Measurements from ENCODE around the gene ARHGEF7.

The ARHGEF7 gene

DNA sequence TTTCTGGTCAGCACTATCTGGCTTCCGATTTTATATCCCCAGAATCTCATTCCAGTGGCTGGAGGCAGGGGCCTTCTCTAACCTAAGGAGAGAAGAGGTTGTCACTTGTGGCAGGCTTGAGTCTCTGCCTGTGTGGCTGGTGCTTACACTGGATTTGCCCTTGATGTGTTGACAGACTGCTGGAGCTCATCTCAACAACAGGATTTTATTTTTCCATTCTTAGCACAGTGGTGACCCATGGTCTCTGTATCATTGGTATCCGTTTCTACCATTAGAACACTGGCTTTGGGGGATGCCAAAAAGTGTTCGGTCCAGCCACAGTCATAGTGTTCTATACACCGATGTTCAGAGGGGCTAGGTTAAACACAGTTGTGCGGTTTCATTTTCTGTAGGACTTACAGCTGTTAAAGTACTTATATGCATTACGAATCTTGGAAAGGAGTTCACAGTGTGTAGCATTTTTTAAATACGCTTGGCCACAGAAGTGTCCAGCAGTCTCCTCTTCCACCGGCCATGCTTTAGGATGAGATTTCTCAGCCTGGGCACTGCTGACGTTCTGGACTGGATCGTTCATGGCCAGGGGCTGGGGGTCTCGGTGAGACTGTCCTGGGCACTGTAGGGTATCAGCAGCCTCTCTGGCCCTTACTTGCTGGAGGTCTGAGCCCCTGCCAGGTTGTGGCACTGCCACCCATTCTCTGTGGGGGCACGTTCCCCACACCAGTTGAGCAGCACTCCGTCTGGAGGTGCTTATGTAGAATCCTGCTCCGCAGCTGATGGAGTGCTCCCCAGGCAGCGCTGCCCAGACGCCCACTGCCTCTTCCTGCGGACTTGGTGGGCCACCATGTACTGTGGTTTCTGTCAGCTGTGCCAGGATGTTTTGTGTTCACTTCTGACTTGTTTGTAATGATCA, 163.9 kb downstream of the ARHGEF7 start:
- no peak for DNase-seq (ENCODE audit: low read depth)

DNA sequence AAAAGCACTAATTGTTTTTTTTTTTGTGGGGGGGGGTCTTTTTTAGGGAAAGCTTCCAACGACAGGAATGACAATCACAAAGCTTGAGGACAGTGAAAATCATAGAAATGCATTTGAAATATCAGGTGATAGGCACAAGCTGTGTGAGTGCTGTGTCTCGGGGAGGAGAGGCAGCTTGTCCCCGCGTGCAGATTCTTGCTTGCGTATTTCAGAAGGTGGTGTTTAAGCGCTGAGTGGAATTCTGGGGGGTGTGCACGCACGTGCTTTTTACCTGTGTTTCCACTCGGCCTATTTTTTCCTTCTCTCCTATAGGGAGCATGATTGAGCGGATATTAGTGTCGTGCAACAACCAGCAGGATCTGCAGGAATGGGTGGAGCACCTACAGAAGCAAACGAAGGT, 165.1 kb downstream of the ARHGEF7 start:
- DNase-seq (ENCODE audit: low read depth), result no peak

DNA sequence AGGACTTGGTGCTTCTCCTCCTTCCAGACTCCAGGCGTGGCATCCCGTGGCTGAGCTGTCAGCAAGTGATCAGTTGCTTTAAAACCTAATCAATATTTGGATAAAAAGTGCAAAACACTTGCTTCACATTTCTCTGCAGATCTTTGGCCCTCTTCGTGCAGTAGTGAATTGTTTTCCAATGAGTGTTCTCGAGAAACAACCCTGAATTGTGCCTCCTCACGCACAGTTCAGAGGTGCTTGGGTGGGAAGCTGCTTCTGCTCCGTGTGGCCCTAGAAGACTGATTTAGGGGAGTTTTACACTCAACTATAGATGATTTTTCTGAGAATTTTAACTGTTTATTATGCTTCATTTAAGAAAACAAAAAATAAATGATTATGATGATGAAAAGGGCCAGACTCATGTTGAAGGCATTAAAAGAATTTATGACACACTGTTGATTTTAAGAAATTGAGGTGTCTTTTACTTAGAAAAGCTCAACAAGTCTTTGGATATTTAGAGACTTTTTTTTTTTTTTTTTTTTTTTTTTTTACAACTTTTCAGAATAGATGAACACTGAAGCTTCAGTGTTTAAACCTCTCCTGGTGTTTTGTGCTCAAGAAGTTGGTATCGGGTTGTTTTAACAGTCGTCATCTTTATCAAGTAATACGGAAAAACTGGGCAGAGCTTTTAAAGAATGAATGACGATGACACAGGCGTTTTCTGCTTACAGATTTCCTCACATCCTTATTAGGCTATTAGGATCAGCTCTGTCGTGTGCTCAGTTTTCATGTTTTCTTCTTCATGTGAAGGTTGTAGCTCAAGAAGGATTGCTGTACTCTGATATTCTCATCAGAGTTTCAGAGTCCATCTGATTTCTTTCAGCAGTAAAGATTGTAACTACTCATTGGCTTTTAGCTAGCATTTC, 165.8 kb downstream of the ARHGEF7 start:
- DNase-seq (ENCODE audit: low read depth), result no peak

DNA sequence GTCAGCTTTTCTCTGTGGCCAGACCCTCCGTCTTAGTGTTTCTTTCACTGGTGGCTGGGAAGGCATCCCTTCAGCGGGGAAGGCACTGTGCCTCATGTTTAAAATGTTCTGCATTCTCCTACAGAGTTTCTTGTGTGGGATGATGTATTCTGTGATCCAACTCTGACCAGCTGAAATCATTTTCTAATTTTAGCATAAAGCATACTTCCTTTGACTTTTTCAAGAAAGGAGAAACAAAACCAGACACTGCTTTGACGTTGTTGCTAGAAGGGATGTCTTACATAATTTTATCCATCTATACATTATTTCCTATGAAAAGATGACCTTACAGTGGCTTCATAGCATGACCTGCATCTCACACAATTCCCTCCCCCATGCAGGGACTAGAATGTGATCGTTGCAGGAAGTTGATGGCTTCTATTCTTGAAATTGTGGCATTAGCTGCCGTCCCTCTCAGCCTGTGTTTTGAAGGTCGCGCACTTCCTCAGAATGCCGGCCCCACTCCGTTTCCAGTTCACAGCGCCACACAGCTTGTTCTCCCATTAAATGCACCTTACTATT, 166.7 kb downstream of the ARHGEF7 start:
- DNase-seq (ENCODE audit: low read depth), result no peak

DNA sequence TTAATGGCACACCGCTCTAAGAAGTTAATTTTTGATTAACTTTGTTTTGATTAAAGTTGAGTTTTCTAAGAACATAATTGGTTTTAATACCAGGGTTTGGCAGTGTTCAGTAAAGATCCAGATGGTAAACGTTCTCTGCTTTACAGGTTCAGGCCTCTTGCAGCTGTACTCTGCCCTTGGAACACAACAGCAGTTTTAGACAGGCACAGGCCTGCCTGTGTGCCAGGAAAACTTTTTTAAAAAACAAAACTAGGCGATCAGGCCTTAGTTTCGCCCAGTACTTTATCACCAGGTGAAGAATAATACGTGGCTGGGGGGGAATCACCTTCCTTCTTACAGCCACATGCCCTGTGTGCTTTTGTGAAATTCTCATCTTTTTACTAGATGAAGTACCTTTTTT, 167.3 kb downstream of the ARHGEF7 start:
- no peak for DNase-seq (ENCODE audit: low read depth)

DNA sequence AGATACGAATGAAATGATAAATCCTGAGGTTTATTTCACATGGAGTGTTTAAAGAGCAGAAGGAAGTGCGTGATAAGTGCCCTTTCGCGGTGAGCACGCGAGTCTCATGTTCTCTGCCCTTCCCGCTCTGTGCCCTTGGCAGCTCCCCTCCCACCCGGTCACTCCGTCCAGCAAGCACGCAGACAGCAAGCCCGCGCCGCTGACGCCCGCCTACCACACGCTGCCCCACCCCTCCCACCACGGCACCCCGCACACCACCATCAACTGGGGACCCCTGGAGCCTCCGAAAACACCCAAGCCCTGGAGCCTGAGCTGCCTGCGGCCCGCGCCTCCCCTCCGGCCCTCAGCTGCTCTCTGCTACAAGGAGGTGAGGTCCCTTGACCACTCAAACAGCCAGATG, 167.9 kb downstream of the ARHGEF7 start:
- DNase-seq (ENCODE audit: low read depth), result no peak

DNA sequence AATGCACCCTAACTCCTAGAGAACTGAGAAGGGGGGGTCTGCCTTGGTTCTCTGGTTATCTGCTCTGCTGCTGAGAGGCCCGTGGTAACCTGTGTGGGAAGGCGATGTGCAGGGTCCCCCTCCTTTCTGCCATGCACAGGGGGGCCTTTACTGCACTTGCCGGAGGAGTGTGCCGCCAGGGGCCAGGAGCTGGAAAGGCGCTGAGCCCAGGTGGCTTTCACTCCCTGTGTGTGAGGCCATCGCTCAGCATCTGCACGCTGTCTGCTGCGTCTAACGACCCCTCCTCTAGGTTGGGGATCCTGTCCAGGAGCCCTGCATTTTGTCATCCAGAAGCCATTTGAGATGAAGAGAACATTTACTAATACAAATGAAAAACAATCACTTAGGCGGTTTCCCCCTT, 168.3 kb downstream of the ARHGEF7 start:
- no peak for DNase-seq (ENCODE audit: low read depth)

DNA sequence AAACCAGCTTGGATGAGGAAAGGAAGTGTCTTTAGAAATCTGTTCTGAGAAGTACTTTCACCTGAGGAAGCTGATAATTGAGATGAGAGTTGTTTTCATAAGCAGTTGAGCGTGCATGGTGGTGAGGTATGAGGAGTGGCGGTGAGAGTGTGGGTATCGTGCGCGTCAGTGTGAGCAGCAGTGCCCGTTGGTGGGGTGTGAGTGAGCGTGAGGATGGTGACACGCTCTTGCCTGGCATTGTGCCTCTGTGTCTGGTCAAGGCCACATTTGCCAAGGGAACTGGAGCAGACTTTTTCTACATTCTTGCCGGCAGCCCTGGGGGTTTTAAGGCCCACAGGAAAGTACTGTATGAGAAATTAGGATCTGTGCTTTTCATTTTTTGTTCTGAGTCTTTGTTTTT, 168.9 kb downstream of the ARHGEF7 start:
- DNase-seq (ENCODE audit: low read depth), result no peak

DNA sequence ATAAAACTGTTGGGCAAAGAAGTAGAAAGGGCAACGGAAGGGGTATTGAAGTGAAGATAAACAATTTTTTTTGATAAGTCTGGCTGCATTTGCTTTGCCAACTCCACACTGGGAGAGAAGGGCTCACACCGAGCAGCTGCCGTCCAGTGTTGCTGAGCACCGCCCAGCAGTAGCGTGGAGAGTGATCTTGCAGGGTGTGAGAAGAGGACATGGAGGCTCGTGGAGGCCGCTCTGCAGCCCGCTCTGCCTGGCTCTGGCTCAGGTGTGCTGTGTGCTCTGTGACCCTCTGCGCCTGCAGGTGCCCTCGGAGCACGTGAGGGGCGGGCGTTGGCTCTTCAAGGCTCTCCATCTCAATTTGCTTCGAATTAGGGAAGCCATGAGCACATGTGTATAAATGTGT, 169.5 kb downstream of the ARHGEF7 start:
- DNase-seq (ENCODE audit: low read depth), result no peak

DNA sequence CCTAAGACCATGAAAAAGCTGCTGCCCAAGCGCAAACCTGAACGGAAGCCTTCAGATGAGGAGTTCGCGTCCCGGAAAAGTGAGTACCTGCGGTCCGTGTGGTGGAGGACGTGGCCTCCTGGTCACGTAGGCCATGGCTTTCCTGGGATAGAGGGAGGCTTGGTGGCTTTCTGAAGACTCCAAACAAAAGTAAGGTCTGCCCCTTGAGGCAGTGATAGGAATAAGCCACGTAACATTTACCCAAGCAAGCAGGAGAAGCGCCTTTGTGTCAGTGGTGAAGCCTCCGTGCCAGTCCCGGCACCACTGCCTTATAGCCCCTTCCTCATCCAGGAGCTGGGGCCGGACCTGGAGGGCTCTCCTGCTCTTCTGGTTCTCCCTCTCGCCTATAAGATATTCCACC, 171.1 kb downstream of the ARHGEF7 start:
- no peak for DNase-seq (ENCODE audit: low read depth)

DNA sequence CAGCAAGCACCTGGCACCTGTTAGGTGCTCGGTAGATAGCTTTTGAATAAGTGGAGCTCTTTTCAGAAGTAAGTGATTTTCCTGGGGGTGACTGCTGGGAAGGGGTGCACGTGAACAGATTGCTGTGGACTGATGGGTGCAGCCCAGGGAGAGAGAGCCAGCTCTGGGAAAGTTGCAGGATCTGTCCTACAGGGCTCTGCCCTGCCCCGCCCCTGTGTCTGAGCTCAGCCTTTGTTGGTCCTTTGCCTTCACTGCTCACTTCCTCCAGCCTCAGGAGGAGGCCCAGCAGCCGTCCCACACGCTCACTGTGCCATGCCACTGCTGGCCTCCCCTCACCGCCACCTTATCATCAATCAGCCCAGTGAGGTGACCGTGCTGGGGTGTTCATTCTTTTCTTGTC, 171.6 kb downstream of the ARHGEF7 start:
- DNase-seq (ENCODE audit: low read depth), result no peak

DNA sequence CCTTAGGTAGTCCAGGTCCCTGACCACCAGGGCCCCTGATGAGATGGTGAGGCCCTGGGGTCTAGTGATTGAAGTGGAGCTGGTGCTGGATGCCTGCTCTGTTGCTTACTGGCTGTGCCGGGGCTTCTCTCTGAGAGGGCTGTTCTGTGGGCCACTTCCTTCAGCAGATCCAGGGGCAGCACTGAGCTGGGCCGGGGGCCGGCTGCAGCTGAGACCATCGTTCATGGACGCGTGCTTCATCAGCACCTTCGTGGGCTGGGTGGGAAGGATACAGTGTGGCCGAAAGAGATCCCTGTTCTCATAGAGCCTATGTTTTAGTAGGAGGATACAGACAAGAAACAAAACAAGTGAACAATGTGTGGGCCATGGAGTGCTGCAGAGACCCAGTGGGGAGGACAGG, 172.1 kb downstream of the ARHGEF7 start:
- DNase-seq (ENCODE audit: low read depth), result no peak

DNA sequence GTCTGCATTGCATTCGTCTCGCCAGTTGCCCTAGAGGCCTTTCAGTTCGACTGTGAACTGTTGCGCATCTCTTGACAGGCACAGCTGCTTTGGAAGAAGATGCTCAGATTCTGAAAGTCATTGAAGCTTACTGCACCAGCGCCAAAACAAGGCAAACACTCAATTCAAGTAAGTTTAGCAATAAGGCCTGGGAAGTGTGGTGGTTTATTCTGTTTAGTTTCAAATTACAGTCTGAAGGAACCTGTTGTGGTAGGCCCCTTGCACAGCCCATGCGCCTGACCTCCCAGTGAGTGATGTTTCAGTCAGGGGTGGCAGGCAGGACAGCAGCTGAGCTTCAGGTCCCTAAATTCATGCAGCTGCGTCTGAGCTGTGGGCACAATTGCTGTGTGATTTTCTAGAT, 173.2 kb downstream of the ARHGEF7 start:
- DNase-seq (ENCODE audit: low read depth), result no peak

DNA sequence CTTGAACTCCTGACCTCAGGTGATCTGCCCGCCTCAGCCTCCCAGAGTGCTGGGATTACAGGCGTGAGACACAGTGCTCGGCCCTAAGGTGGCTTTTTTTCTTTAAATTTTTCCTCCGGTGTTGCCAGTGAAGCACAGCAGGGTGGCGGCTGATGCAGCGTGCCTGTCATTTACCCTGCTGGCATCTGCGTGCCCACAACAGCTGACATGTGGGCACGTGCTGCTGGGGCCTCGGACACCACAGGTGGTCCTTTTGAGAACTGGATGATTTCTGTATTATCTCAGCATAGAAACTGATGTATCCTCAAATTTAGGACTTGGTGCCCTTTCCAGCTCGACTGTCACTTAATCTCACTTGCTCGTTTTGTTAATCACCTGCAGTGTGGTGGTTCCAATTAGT, 174.1 kb downstream of the ARHGEF7 start:
- no peak for DNase-seq (ENCODE audit: low read depth)

DNA sequence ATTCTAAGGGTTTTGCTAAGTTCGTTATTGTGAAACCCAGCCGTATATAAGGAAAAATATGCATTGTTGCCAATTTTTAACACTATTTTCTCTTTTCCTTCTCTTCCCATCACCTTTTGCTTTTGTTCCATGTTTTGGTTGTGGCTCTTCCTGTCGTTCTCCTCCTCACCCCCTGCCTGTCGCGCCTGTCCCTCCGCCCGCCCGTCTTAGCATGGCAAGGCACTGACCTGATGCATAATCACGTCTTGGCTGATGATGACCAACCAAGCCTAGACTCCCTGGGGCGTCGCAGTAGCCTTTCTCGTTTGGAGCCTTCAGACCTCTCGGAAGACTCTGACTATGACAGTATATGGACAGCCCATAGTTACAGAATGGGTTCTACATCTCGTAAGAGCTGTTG, 176.8 kb downstream of the ARHGEF7 start:
- no peak for DNase-seq (ENCODE audit: low read depth)

DNA sequence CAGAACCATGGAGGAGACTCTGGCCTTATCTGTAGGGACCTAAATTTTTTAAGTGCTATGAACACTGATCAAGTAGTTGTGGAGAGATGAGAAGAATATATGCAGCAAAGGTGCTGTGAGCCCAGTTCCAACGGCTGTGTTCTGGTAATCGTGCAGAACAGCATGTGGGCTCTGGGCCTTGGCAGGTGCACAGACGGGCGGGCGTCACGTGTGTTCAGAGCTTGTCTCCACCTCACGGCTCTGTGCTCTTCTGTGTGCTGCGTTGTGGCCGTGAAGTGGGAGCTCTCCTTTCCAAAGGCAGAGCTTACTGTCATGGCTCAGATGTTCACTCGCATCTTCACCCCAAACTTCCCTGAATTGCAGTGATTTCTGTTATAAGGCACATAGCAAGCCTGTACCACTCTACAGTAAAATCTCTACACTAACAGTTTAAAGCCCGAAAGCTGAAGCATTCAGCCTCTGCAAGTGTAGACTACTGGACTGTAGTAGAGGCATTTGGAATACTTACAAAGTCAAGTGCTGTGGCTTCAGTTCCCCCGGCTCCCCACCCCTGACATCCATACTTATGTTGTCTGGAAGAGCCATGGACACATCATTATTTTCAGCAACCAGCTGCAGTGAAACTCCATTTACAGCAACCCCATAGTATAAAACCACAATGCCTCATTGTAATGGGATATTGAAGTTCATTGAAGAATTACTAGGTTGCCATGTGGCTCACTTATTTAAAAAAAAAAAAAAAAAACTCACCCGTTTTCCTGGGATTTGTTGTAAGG, 177.8 kb downstream of the ARHGEF7 start:
- DNase-seq (ENCODE audit: low read depth), result no peak

DNA sequence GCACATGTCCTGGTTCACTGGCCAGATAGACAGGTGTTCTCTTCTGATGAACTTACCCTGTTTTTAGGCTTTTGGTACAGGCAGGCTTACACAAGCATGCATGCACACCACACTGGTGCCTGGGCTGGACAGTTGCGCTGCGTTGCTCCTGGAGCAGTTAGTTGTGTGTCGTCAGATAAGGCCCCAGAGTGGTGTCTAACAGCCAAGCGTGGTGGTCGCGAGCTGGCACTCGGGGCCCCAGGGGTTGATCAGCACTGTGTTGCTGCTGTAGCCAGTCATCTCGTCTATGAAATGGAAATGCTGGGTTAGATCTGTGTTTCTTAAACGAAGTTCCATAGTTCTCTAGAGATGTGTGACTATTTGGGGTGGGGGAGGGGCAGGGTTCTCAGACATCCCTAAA, 180.8 kb downstream of the ARHGEF7 start:
- no peak for DNase-seq (ENCODE audit: low read depth)

DNA sequence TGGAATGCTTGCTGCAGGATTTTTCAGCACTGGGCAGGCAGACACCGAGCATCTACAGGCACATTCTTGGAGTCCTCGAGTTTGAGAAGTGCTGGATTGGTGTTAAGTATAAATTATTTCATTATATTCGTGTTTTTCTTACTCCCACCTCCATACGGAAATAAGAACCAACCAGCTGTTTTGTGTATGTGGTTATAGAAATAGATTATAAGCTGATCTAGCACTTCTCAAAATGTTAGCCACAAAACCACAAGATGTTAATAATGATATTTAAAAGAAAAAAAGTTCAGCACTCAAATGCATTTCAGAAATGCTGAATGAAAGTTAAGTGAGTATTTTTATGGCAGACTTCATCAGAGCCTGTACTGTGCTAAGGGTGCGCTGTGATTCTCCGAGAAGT, 181.3 kb downstream of the ARHGEF7 start:
- DNase-seq (ENCODE audit: low read depth), result no peak

DNA sequence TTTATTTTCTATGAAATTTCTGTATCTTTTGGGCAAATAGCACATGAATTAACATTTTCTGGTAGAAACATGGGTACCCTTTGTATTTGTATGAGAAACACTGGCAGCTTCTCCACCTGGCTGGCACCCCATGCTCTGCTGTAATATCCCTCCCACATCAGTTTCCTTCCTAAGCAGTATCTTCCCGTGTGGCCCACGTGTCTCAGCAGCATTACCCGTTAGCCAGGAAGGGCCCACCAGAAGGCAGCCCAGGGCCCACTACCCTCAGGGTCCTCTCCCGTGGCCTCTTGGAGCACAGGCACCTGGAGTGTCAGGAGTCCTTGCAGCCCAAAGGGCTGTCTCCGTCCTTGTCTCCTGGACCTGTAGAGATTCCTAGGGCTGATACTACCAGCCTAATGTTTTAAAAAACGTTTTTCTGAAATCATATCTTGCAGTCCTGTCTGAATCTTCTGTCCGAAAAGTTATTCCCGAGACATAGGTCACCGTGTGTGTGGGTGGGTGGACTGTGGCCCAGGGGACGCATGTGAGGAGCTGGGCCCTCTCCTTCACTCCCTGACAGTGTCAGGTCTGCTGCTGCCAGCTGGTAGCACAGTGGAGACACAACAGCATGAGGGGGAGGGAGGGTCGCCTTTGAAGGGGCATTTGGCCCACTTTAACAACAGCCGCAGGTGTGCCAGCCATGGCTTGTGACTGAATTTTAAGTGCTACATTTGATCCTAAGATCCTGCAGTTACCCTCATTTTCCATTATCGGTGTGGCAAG, 183.3 kb downstream of the ARHGEF7 start:
- no peak for DNase-seq (ENCODE audit: low read depth)

DNA sequence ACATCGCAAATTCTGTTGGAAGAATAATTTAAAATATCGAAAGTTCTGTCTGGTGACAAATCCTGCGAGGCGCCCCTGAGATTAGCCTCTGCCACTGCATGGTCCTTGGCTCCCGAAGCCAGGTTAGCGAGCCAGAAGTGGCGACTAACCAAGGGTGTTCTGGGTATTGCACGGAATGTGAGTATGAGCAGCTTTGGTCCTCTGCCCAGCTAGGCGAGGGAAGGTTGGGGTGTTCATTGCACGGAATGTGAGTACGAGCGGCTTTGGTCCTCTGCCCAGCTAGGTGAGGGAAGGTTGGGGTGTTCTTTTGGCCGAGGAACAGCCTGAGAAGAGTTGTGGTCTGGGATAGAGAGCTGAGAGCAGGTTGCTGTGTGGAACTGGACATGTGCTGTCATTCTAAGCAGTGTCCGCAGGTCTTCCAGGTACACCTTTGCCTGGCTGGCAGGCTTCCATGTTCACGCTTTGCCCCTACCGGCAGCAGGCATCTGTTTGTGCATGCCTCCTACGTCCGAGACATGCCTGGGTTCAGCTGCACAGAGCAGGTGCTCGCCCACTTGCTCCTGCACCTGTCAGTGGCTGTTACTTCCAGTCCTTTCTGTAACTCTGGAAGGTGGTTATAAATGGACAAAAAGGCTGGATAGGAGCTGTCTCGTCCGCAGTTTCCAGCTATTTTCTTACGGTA, 187.1 kb downstream of the ARHGEF7 start:
- no peak for DNase-seq (ENCODE audit: low read depth)

DNA sequence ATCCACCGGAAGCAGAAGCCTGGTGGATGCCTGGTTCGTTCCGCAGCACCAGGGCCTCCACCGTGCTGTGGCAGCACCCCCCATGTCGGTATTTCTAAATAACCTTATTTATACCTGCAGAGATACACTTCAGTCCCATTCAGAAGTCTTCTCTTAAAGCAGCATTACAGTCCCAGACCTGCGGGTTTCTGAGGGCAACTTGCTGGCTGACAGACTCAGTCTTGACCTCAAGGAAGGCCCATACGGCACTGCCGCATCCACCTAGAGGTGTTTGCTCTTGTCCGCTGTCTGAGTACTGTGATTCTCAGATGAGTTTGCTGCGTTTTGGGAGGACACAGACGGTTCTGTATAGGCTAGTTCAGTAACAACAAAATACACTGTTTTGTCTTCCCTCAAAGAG, 188.4 kb downstream of the ARHGEF7 start:
- DNase-seq (ENCODE audit: low read depth), result no peak

All from T-helper 22 cell (primary cell).